SK-N-SH (cell line): ENCODE results near the gene CINP. TPM values are rescaled to one million over a fixed set of nuclear protein-coding genes. Genes with fewer than 3 reads are reported as not detected.

Source experiments
- CTCF ChIA-PET: fragments of 300-600, 350-600 bp; formaldehyde crosslinking; extraction: SDS; loops from one replicate; lab custom pipeline; 2021; lab: Yijun Ruan, JAX
- POLR2A ChIA-PET: fragments of 350-600 bp; sonication (Branson Sonifier 250); formaldehyde crosslinking; extraction: SDS; loops from one replicate; lab custom pipeline; 2020; ENCODE audit warnings: antibody characterized with exemption, inconsistent platforms; lab: Yijun Ruan, JAX
- DNase-seq: peaks from one replicate; pipeline ENCODE4 v3.0.0; 2012
- H2AFZ ChIP-seq: fragments of 200-600 bp; sonication (generic); 2 replicates; pipeline ENCODE4 v1.8.1; 2016; ENCODE audit warnings: antibody characterized with exemption, mild to moderate bottlenecking, low read depth
- H3F3A ChIP-seq: fragments of 200-600 bp; sonication (generic); replicated peaks from 2 replicates; pipeline ENCODE3; 2016; ENCODE audit warnings: antibody characterized with exemption, mild to moderate bottlenecking; ENCODE audit not compliant: insufficient read depth
- H3K27ac ChIP-seq, 2 experiments: fragments of 200-500 bp in 1 of 2; fragments of 200-600 bp in 1 of 2; sonication (Bioruptor generic) in 1 of 2; sonication (generic), shearing (Covaris generic) in 1 of 2; 2 replicates each; pipeline versions ENCODE4 v1.5.1 to v1.6.1; 2014 to 2016; ENCODE audit warnings: low read depth in 2 of 2, inconsistent platforms in 1 of 2, low read length in 1 of 2, mild to moderate bottlenecking in 1 of 2, mixed read lengths in 1 of 2
- H3K27me3 ChIP-seq: fragments of 200-600 bp; sonication (generic), shearing (Covaris generic); 2 replicates; pipeline ENCODE4 v1.6.1; 2016; ENCODE audit warnings: mixed run types; ENCODE audit not compliant: insufficient read depth
- H3K36me3 ChIP-seq, 2 experiments: fragments of 200-500 bp in 1 of 2; fragments of 200-600 bp in 1 of 2; sonication (Bioruptor generic) in 1 of 2; sonication (generic) in 1 of 2; replicated peaks in 1 of 2; 2 replicates each; pipeline versions ENCODE3 to v1.5.1; 2014 to 2016; ENCODE audit warnings: low read length in 1 of 2, mild to moderate bottlenecking in 1 of 2; ENCODE audit not compliant: insufficient read depth in 2 of 2, control insufficient read depth in 1 of 2
- H3K4me1 ChIP-seq, 2 experiments: fragments of 200-500 bp in 1 of 2; fragments of 200-600 bp in 1 of 2; sonication (Bioruptor generic) in 1 of 2; sonication (generic), shearing (Covaris generic) in 1 of 2; 2 replicates each; pipeline versions ENCODE4 v1.5.1 to v1.6.1; 2014 to 2016; ENCODE audit warnings: low read depth in 1 of 2, low read length in 1 of 2, mixed run types in 1 of 2; ENCODE audit not compliant: insufficient read depth in 2 of 2, control insufficient read depth in 1 of 2
- H3K4me2 ChIP-seq: fragments of 200-600 bp; sonication (generic), shearing (Covaris generic); 2 replicates; pipeline ENCODE4 v1.6.1; 2017; ENCODE audit warnings: mixed run types
- H3K4me3 ChIP-seq, 2 experiments: fragments of 200-500 bp in 1 of 2; fragments of 200-600 bp in 1 of 2; sonication (Bioruptor generic) in 1 of 2; sonication (generic), shearing (Covaris generic) in 1 of 2; 2 replicates each; pipeline versions ENCODE4 v1.5.1 to v1.8.1; 2014 to 2016; ENCODE audit warnings: low read depth in 2 of 2, inconsistent platforms in 1 of 2, low read length in 1 of 2, mild to moderate bottlenecking in 1 of 2, mixed read lengths in 1 of 2, moderate library complexity in 1 of 2
- H3K79me2 ChIP-seq: fragments of 200-600 bp; sonication (generic); 2 replicates; pipeline ENCODE4 v1.8.1; 2017; ENCODE audit warnings: mild to moderate bottlenecking; ENCODE audit not compliant: insufficient read depth
- H3K9ac ChIP-seq: fragments of 200-600 bp; sonication (generic); 2 replicates; pipeline ENCODE4 v1.6.1; 2017; ENCODE audit warnings: mixed run types
- H3K9me2 ChIP-seq: fragments of 200-600 bp; sonication (generic); 2 replicates; pipeline ENCODE4 v1.6.1; 2017; ENCODE audit warnings: mixed run types
- H3K9me3 ChIP-seq: fragments of 200-600 bp; sonication (generic); 2 replicates; pipeline ENCODE4 v1.6.1; 2017; ENCODE audit warnings: mixed run types, mild to moderate bottlenecking, moderate library complexity
- H4K20me1 ChIP-seq: fragments of 200-600 bp; sonication (generic); 2 replicates; pipeline ENCODE4 v1.6.1; 2017; ENCODE audit warnings: mild to moderate bottlenecking, mixed run types; ENCODE audit not compliant: insufficient read depth
- FOSL2 ChIP-seq: IDR thresholded peaks from 2 replicates; pipeline ENCODE4 v1.4.0; 2012; ENCODE audit warnings: low read depth, mild to moderate bottlenecking, moderate library complexity, borderline replicate concordance
- IRF3 ChIP-seq: fragments of 150-350 bp; IDR thresholded peaks from 2 replicates; pipeline ENCODE4 v1.6.1; 2016; ENCODE audit warnings: mild to moderate bottlenecking, low read depth, low read length
- MAX ChIP-seq: IDR thresholded peaks from 2 replicates; pipeline ENCODE4 v1.4.0; 2012; ENCODE audit warnings: low read depth
- MEF2A ChIP-seq: IDR thresholded peaks from 2 replicates; pipeline ENCODE4 v1.4.0; 2012; ENCODE audit warnings: low read depth, borderline replicate concordance
- NRF1 ChIP-seq: IDR thresholded peaks from 2 replicates; pipeline ENCODE4 v1.6.1; 2012; ENCODE audit warnings: low read depth, mild to moderate bottlenecking, low read length
- POLR2AphosphoS5 ChIP-seq: IDR thresholded peaks from 2 replicates; pipeline ENCODE4 v1.6.1; 2012; ENCODE audit warnings: low read depth, low read length
- RCOR1 ChIP-seq: fragments of 150-350 bp; IDR thresholded peaks from 2 replicates; pipeline ENCODE4 v1.6.1; 2017; ENCODE audit warnings: antibody characterized with exemption, low read length
- RFX5 ChIP-seq: IDR thresholded peaks from 2 replicates; pipeline ENCODE4 v1.6.1; 2012; ENCODE audit warnings: mild to moderate bottlenecking, improper control_type of control experiment, low read length
- RXRA ChIP-seq: IDR thresholded peaks from 2 replicates; pipeline ENCODE4 v1.4.0; 2012; ENCODE audit warnings: low read depth, mild to moderate bottlenecking, borderline replicate concordance
- SIN3A ChIP-seq: IDR thresholded peaks from 2 replicates; pipeline ENCODE4 v1.6.1; 2012; ENCODE audit warnings: low read depth, mild to moderate bottlenecking, low read length, moderate library complexity, borderline replicate concordance
- TEAD4 ChIP-seq: IDR thresholded peaks from 2 replicates; pipeline ENCODE4 v1.4.0; 2012; ENCODE audit warnings: mild to moderate bottlenecking, borderline replicate concordance; ENCODE audit not compliant: insufficient read depth
- USF2 ChIP-seq: fragments of 150-350 bp; IDR thresholded peaks from 2 replicates; pipeline ENCODE4 v1.6.1; 2017; ENCODE audit warnings: antibody characterized with exemption, low read length, low read depth, borderline replicate concordance
- WGBS: methylation state at CpG from one replicate; pipeline ENCODE4 v1.1.6; 2017; ENCODE audit warnings: low lambda C conversion rate; 5-methylcytosine and 5-hydroxymethylcytosine counted together
- polyA plus RNA-seq, 3 experiments: library from polyadenylated mRNA; depleted of rRNA; stranded (reverse); fragments of >200 nt; gene quantifications; 2 replicates each; pipeline ENCODE4 v1.2.3, GENCODE V29; 2012
- TF ChIP-seq, protein P1 (sequence below): fragments of 200-600 bp; sonication (generic); IDR thresholded peaks from 2 replicates; pipeline ENCODE4 v1.6.1; 2017; ENCODE audit warnings: antibody characterized with exemption, mild to moderate bottlenecking, moderate library complexity

Gene CINP
- polyA plus RNA-seq, 1 of the 3 experiments (the other 2 are of a cell fraction), result 50.4 TPM

DNA sequence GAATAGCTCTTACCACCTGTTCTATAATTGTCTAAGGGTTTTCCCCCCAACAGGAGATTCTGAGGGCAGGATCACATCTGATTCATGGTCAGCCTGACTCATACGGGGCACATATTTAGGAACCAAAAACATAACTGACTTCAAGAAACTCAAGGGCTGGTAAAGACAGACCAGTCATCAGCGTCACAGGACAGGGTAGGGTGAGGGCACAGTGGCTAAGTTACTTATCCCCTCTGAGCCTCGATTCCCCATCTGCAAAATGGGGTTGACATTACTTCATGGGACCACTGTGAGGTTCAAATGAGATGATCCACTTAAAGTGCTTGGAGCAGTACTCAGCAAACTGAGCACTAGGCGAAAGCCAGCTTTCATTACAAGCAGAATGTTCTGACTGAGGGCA, 606 bp downstream of the CINP start:
- peak; percentile 30 for DNase-seq
- H3K79me2 ChIP-seq, result peaks cover 59% of the 10 kb centered on the region

More for the DNA sequence above, 606 bp downstream of the CINP start:
- no peaks in the 10 kb centered on the region for H3K9me3 ChIP-seq
- TF ChIP-seq RFX5 (no peak), SIN3A (no peak), MAX (no peak), MEF2A (no peak), RCOR1 (no peak), USF2 (no peak), NRF1 (no peak), IRF3 (no peak), RXRA (no peak), FOSL2 (no peak), POLR2AphosphoS5 (no peak), TEAD4 (no peak)
- TF ChIP-seq, protein P1, sequence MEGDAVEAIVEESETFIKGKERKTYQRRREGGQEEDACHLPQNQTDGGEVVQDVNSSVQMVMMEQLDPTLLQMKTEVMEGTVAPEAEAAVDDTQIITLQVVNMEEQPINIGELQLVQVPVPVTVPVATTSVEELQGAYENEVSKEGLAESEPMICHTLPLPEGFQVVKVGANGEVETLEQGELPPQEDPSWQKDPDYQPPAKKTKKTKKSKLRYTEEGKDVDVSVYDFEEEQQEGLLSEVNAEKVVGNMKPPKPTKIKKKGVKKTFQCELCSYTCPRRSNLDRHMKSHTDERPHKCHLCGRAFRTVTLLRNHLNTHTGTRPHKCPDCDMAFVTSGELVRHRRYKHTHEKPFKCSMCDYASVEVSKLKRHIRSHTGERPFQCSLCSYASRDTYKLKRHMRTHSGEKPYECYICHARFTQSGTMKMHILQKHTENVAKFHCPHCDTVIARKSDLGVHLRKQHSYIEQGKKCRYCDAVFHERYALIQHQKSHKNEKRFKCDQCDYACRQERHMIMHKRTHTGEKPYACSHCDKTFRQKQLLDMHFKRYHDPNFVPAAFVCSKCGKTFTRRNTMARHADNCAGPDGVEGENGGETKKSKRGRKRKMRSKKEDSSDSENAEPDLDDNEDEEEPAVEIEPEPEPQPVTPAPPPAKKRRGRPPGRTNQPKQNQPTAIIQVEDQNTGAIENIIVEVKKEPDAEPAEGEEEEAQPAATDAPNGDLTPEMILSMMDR, result no peak
- H3K4me3 ChIP-seq, result peak overlapping the region; percentile 91 to 93
- POLR2A ChIA-PET, result no interaction called here
- peak overlapping the region; percentile 71 to 73; a peak in 3 of 4 replicates for H3K27ac ChIP-seq
- WGBS, result 9% methylated on average over 4 of the region's 4 CpGs
- H2AFZ ChIP-seq, result peak overlapping the region; percentile 86
- H3F3A ChIP-seq, result peaks cover 4% of the 10 kb centered on the region
- no peaks in the 10 kb centered on the region for H4K20me1 ChIP-seq
- no peaks in the 10 kb centered on the region for H3K9me2 ChIP-seq
- H3K4me1 ChIP-seq, result peaks cover 14 to 15% of the 10 kb centered on the region in 2 experiments
- peaks cover 17% of the 10 kb centered on the region in 2 experiments for H3K36me3 ChIP-seq
- H3K27me3 ChIP-seq, result no peaks in the 10 kb centered on the region
- H3K4me2 ChIP-seq, result peak overlapping the region; percentile 92
- H3K9ac ChIP-seq, result peak overlapping the region; percentile 87
- CTCF ChIA-PET, result no interaction called here
